ENCODE measurements around the gene EPB41L4B.

Gene EPB41L4B

GRCh38 chr9:109335121-109335520, 14.3 kb upstream of the EPB41L4B start:
- no peak for DNase-seq
- H3K4me1 Mint-ChIP-seq: no peaks in the 10 kb centered on the region
- H3K27ac Mint-ChIP-seq: no peak overlapping the region
- H3K9me3 Mint-ChIP-seq: no peaks in the 10 kb centered on the region
- H3K27me3 Mint-ChIP-seq: peaks cover 7% of the 10 kb centered on the region
- H3K4me3 Mint-ChIP-seq: no peak overlapping the region
- no peaks in the 10 kb centered on the region for H3K36me3 Mint-ChIP-seq (ENCODE audit: low read depth)
- ATAC-seq: no peak

- Mint-ChIP-seq H3K4me3 (no peak overlapping the region), H3K27ac (no peak overlapping the region), H3K27me3 (peaks cover 13% of the 10 kb centered on the region), H3K9me3 (no peaks in the 10 kb centered on the region), H3K4me1 (no peaks in the 10 kb centered on the region), H3K36me3 (ENCODE audit: low read depth) (no peaks in the 10 kb centered on the region)
- DNase-seq (no peak), ATAC-seq (no peak)
Observed at GRCh38 chr9:109331353-109331752, 10.5 kb upstream of the EPB41L4B start.

GRCh38 chr9:109329638-109330258, 8.9 kb upstream of the EPB41L4B start:
- no peak for DNase-seq
- no peaks in the 10 kb centered on the region for H3K9me3 Mint-ChIP-seq
- H3K36me3 Mint-ChIP-seq (ENCODE audit: low read depth): no peaks in the 10 kb centered on the region
- no peak overlapping the region for H3K27ac Mint-ChIP-seq
- H3K4me3 Mint-ChIP-seq: no peak overlapping the region
- ATAC-seq: no peak
- H3K27me3 Mint-ChIP-seq: peaks cover 17% of the 10 kb centered on the region
- H3K4me1 Mint-ChIP-seq: no peaks in the 10 kb centered on the region

- Mint-ChIP-seq H3K36me3 (ENCODE audit: low read depth) (no peaks in the 10 kb centered on the region), H3K4me3 (no peak overlapping the region), H3K27me3 (peaks cover 17% of the 10 kb centered on the region), H3K9me3 (no peaks in the 10 kb centered on the region), H3K4me1 (no peaks in the 10 kb centered on the region), H3K27ac (no peak overlapping the region)
- DNase-seq: no peak
- no peak for ATAC-seq
Observed at GRCh38 chr9:109328978-109329637, 8.2 kb upstream of the EPB41L4B start.

GRCh38 chr9:109325089-109325488, 4.2 kb upstream of the EPB41L4B start:
- Mint-ChIP-seq H3K4me3 (no peak overlapping the region), H3K4me1 (peaks cover 3% of the 10 kb centered on the region), H3K27ac (no peak overlapping the region), H3K27me3 (peaks cover 39% of the 10 kb centered on the region), H3K9me3 (no peaks in the 10 kb centered on the region), H3K36me3 (ENCODE audit: low read depth) (no peaks in the 10 kb centered on the region)
- no peak for DNase-seq
- ATAC-seq: no peak

GRCh38 chr9:109323771-109324170, 2.9 kb upstream of the EPB41L4B start:
- no peaks in the 10 kb centered on the region for H3K9me3 Mint-ChIP-seq
- ATAC-seq (no peak), DNase-seq (no peak)
- peaks cover 6% of the 10 kb centered on the region for H3K4me1 Mint-ChIP-seq
- H3K27ac Mint-ChIP-seq: no peak overlapping the region
- no peaks in the 10 kb centered on the region for H3K36me3 Mint-ChIP-seq (ENCODE audit: low read depth)
- no peak overlapping the region for H3K4me3 Mint-ChIP-seq
- peaks cover 48% of the 10 kb centered on the region for H3K27me3 Mint-ChIP-seq

- no peak overlapping the region for H3K27ac Mint-ChIP-seq
- ATAC-seq: no peak
- H3K4me3 Mint-ChIP-seq: no peak overlapping the region
- no peaks in the 10 kb centered on the region for H3K36me3 Mint-ChIP-seq (ENCODE audit: low read depth)
- no peaks in the 10 kb centered on the region for H3K9me3 Mint-ChIP-seq
- peaks cover 65% of the 10 kb centered on the region for H3K27me3 Mint-ChIP-seq
- H3K4me1 Mint-ChIP-seq: peaks cover 6% of the 10 kb centered on the region
- no peak for DNase-seq
Observed at GRCh38 chr9:109321727-109322126, 868 bp upstream of the EPB41L4B start.

GRCh38 chr9:109320331-109320741, 523 bp downstream of the EPB41L4B start:
- H3K27ac Mint-ChIP-seq: no peak overlapping the region
- H3K27me3 Mint-ChIP-seq: peaks cover 72% of the 10 kb centered on the region
- no peaks in the 10 kb centered on the region for H3K9me3 Mint-ChIP-seq
- DNase-seq (no peak), ATAC-seq (no peak)
- H3K36me3 Mint-ChIP-seq (ENCODE audit: low read depth): no peaks in the 10 kb centered on the region
- no peak overlapping the region for H3K4me3 Mint-ChIP-seq
- peaks cover 6% of the 10 kb centered on the region for H3K4me1 Mint-ChIP-seq

GRCh38 chr9:109319626-109320241, 1.1 kb downstream of the EPB41L4B start:
- no peaks in the 10 kb centered on the region for H3K36me3 Mint-ChIP-seq (ENCODE audit: low read depth)
- H3K27me3 Mint-ChIP-seq: peaks cover 78% of the 10 kb centered on the region
- H3K4me3 Mint-ChIP-seq: peak overlapping the region; percentile 58
- H3K27ac Mint-ChIP-seq: no peak overlapping the region
- DNase-seq (peak; percentile 6), ATAC-seq (no peak)
- H3K9me3 Mint-ChIP-seq: no peaks in the 10 kb centered on the region
- peaks cover 6% of the 10 kb centered on the region for H3K4me1 Mint-ChIP-seq

GRCh38 chr9:109319017-109319625, 1.7 kb downstream of the EPB41L4B start:
- Mint-ChIP-seq H3K4me3 (peak overlapping the region; percentile 58), H3K27me3 (peaks cover 81% of the 10 kb centered on the region), H3K4me1 (peaks cover 6% of the 10 kb centered on the region), H3K9me3 (no peaks in the 10 kb centered on the region), H3K36me3 (ENCODE audit: low read depth) (no peaks in the 10 kb centered on the region), H3K27ac (no peak overlapping the region)
- DNase-seq (peak; percentile 2), ATAC-seq (no peak)

- Mint-ChIP-seq H3K36me3 (ENCODE audit: low read depth) (no peaks in the 10 kb centered on the region), H3K4me3 (no peak overlapping the region), H3K4me1 (peaks cover 6% of the 10 kb centered on the region), H3K9me3 (no peaks in the 10 kb centered on the region), H3K27ac (no peak overlapping the region), H3K27me3 (peaks cover 80% of the 10 kb centered on the region)
- ATAC-seq (no peak), DNase-seq (no peak)
Observed at GRCh38 chr9:109317979-109318741, 2.7 kb downstream of the EPB41L4B start.

- no peak for DNase-seq
- no peak overlapping the region for H3K4me3 Mint-ChIP-seq
- H3K36me3 Mint-ChIP-seq (ENCODE audit: low read depth): no peaks in the 10 kb centered on the region
- no peaks in the 10 kb centered on the region for H3K9me3 Mint-ChIP-seq
- H3K27ac Mint-ChIP-seq: no peak overlapping the region
- H3K27me3 Mint-ChIP-seq: peaks cover 84% of the 10 kb centered on the region
- peaks cover 6% of the 10 kb centered on the region for H3K4me1 Mint-ChIP-seq
- ATAC-seq: no peak
Observed at GRCh38 chr9:109317311-109317978, 3.4 kb downstream of the EPB41L4B start.

- H3K4me3 Mint-ChIP-seq: no peak overlapping the region
- H3K27ac Mint-ChIP-seq: no peak overlapping the region
- peaks cover 79% of the 10 kb centered on the region for H3K27me3 Mint-ChIP-seq
- H3K9me3 Mint-ChIP-seq: no peaks in the 10 kb centered on the region
- DNase-seq (no peak), ATAC-seq (no peak)
- no peaks in the 10 kb centered on the region for H3K36me3 Mint-ChIP-seq (ENCODE audit: low read depth)
- peaks cover 10% of the 10 kb centered on the region for H3K4me1 Mint-ChIP-seq
Observed at GRCh38 chr9:109316207-109316640, 4.6 kb downstream of the EPB41L4B start.
